Mesothelial cell of epicardium (in vitro differentiated cells): ENCODE results near the gene NR5A2. TPM values are rescaled to one million over a fixed set of nuclear protein-coding genes. Genes with fewer than 3 reads are reported as not detected.

Experiments
- DNase-seq, 2 experiments: peaks; one replicate each; pipeline ENCODE4 v3.0.0; 2021; ENCODE audit warnings: low spot score in 2 of 2; ENCODE audit not compliant: unreplicated experiment in 2 of 2
- H3K27ac Mint-ChIP-seq: 2 replicates; pipeline ENCODE4 v1.8.0; 2021; ENCODE audit warnings: mixed read lengths
- H3K27me3 Mint-ChIP-seq: 2 replicates; pipeline ENCODE4 v1.8.0; 2021; ENCODE audit warnings: low read depth, mixed read lengths
- H3K36me3 Mint-ChIP-seq: 2 replicates; pipeline ENCODE4 v1.8.0; 2021; ENCODE audit warnings: mixed read lengths
- H3K4me1 Mint-ChIP-seq: 2 replicates; pipeline ENCODE4 v1.8.0; 2021; ENCODE audit warnings: mixed read lengths
- H3K4me3 Mint-ChIP-seq: 2 replicates; pipeline ENCODE4 v1.8.0; 2021; ENCODE audit warnings: mild to moderate bottlenecking, moderate library complexity, mixed read lengths
- H3K9me3 Mint-ChIP-seq: 2 replicates; pipeline ENCODE4 v1.8.0; 2021; ENCODE audit warnings: mixed read lengths
- CTCF ChIP-seq: fragments of 200-600 bp; sonication (generic); IDR thresholded peaks from one replicate; pipeline ENCODE4 v1.5.0; 2021; ENCODE audit warnings: antibody characterized with exemption; ENCODE audit not compliant: unreplicated experiment
- total RNA-seq: library from RNA; stranded (reverse); gene quantifications from 3 replicates; pipeline ENCODE4 v1.2.1, GENCODE V29; 2021

The NR5A2 gene
- total RNA-seq, 1 donor from 2014 or later: 0.38 TPM

GRCh38 chr1:200128944-200129879 lies 101.7 kb downstream of the NR5A2 start:
- Mint-ChIP-seq H3K36me3 (no peaks in the 10 kb centered on the region), H3K27me3 (no peaks in the 10 kb centered on the region), H3K27ac (no peak overlapping the region), H3K9me3 (no peaks in the 10 kb centered on the region), H3K4me3 (no peak overlapping the region), H3K4me1 (peaks cover 3% of the 10 kb centered on the region)
- TF ChIP-seq CTCF: no peak
- DNase-seq: no peak

GRCh38 chr1:200130552-200130951 lies 103.0 kb downstream of the NR5A2 start:
- Mint-ChIP-seq H3K27me3 (no peaks in the 10 kb centered on the region), H3K27ac (no peak overlapping the region), H3K36me3 (no peaks in the 10 kb centered on the region), H3K4me1 (peaks cover 3% of the 10 kb centered on the region), H3K9me3 (no peaks in the 10 kb centered on the region), H3K4me3 (no peak overlapping the region)
- TF ChIP-seq CTCF: no peak
- no peak for DNase-seq

GRCh38 chr1:200131551-200132125 lies 104.1 kb downstream of the NR5A2 start:
- no peak for TF ChIP-seq CTCF
- H3K4me3 Mint-ChIP-seq: no peak overlapping the region
- no peak overlapping the region for H3K27ac Mint-ChIP-seq

GRCh38 chr1:200133123-200133522 lies 105.6 kb downstream of the NR5A2 start:
- no peak overlapping the region for H3K4me3 Mint-ChIP-seq
- DNase-seq: no peak
- H3K36me3 Mint-ChIP-seq: no peaks in the 10 kb centered on the region
- H3K27me3 Mint-ChIP-seq: no peaks in the 10 kb centered on the region
- H3K27ac Mint-ChIP-seq: no peak overlapping the region
- no peaks in the 10 kb centered on the region for H3K9me3 Mint-ChIP-seq
- TF ChIP-seq CTCF: no peak
- H3K4me1 Mint-ChIP-seq: peaks cover 2% of the 10 kb centered on the region

More at GRCh38 chr1:200131551-200132125, 104.1 kb downstream of the NR5A2 start:
- Mint-ChIP-seq H3K27me3 (no peaks in the 10 kb centered on the region), H3K4me1 (no peaks in the 10 kb centered on the region), H3K9me3 (no peaks in the 10 kb centered on the region), H3K36me3 (no peaks in the 10 kb centered on the region)
- DNase-seq: no peak

- H3K27ac Mint-ChIP-seq: no peak overlapping the region
- H3K9me3 Mint-ChIP-seq: no peaks in the 10 kb centered on the region
- H3K4me1 Mint-ChIP-seq: peaks cover 2% of the 10 kb centered on the region
- no peak for TF ChIP-seq CTCF
- H3K27me3 Mint-ChIP-seq: no peaks in the 10 kb centered on the region
- H3K4me3 Mint-ChIP-seq: no peak overlapping the region
- no peaks in the 10 kb centered on the region for H3K36me3 Mint-ChIP-seq
- no peak for DNase-seq
Observed at GRCh38 chr1:200134116-200134515, 106.6 kb downstream of the NR5A2 start.
